B cell (primary cell): ENCODE data around the gene RNASE13. TPM values are rescaled to one million over a fixed set of nuclear protein-coding genes. Genes with fewer than 3 reads are reported as not detected.

Experiments used
- ATAC-seq: fragments of 200-7000 bp; cut with Tn5 transposase; one replicate; pipeline ENCODE4 v1.10.0; 2021; ENCODE audit warnings: low read depth, mild to moderate bottlenecking, moderate number of reproducible peaks, moderate library complexity
- CTCF ChIA-PET: fragments of 350-600 bp; sonication (Branson Sonifier 250); formaldehyde crosslinking; loops from one replicate; lab custom pipeline; 2021; ENCODE audit warnings: antibody characterized with exemption, inconsistent platforms; lab: Charles Lee
- POLR2A ChIA-PET: fragments of 350-600 bp; sonication (Branson Sonifier 250); formaldehyde crosslinking; loops from one replicate; lab custom pipeline; 2021; ENCODE audit warnings: antibody characterized with exemption; lab: Charles Lee
- DNase-seq: peaks from one replicate; pipeline ENCODE4 v3.0.0; 2013
- H2AFZ ChIP-seq: 2 replicates; pipeline ENCODE4 v1.6.1; 2012; ENCODE audit warnings: mild to moderate bottlenecking, low read depth, low read length; ENCODE audit not compliant: insufficient read depth, poor library complexity, severe bottlenecking
- H3K27ac ChIP-seq, 2 donors: 1 replicate in 1 of 2; 2 replicates in 1 of 2; pipeline ENCODE4 v1.5.1; 2012 to 2013; ENCODE audit warnings: low read length in 2 of 2, mild to moderate bottlenecking in 2 of 2, moderate library complexity in 1 of 2
- H3K27me3 ChIP-seq, 4 experiments: fragments of 200-600 bp in 1 of 4; sonication (generic) in 1 of 4; replicated peaks in 1 of 4; 1 replicate in 2 of 4; 2 replicates in 2 of 4; pipeline versions ENCODE4 v1.6.1 to v1.7.0; 2013 to 2016; ENCODE audit warnings: low read length in 3 of 4, mild to moderate bottlenecking in 2 of 4, mixed read lengths in 1 of 4, moderate library complexity in 1 of 4; ENCODE audit not compliant: insufficient read depth in 4 of 4, control insufficient read depth in 3 of 4; ENCODE audit errors: control extremely low read depth in 1 of 4
- H3K36me3 ChIP-seq, 2 experiments: replicated peaks in 1 of 2; 1 replicate in 1 of 2; 2 replicates in 1 of 2; pipeline versions ENCODE4 v1.6.1 to v1.7.1; 2013; ENCODE audit warnings: low read length in 1 of 2; ENCODE audit not compliant: insufficient read depth in 2 of 2, control insufficient read depth in 1 of 2; ENCODE audit errors: control extremely low read depth in 1 of 2, extremely low read depth in 1 of 2
- H3K4me1 ChIP-seq, 2 donors: fragments of 200-600 bp in 1 of 2; sonication (generic) in 1 of 2; 1 replicate in 1 of 2; 2 replicates in 1 of 2; pipeline versions ENCODE4 v1.5.1 to v1.6.1; 2013 to 2017; ENCODE audit warnings: low read length in 2 of 2; ENCODE audit not compliant: control insufficient read depth in 2 of 2, insufficient read depth in 2 of 2
- H3K4me2 ChIP-seq: replicated peaks from 2 replicates; pipeline ENCODE3; 2012; ENCODE audit warnings: mild to moderate bottlenecking, low read depth, low read length; ENCODE audit not compliant: poor library complexity, severe bottlenecking
- H3K4me3 ChIP-seq, 5 experiments: fragments of 200-600 bp in 1 of 5; sonication (generic) in 1 of 5; 1 replicate in 3 of 5; 2 replicates in 2 of 5; pipeline versions ENCODE4 v1.5.1 to v1.7.0; 2011 to 2016; ENCODE audit warnings: low read length in 4 of 5, mild to moderate bottlenecking in 4 of 5, low read depth in 2 of 5, control low read depth in 1 of 5, moderate library complexity in 1 of 5; ENCODE audit not compliant: insufficient read depth in 1 of 5; ENCODE audit errors: control extremely low read depth in 1 of 5, extremely low read depth in 1 of 5
- H3K79me2 ChIP-seq: fragments of 200-600 bp; sonication (generic); one replicate; pipeline ENCODE4 v1.6.0; 2016; ENCODE audit warnings: low read length; ENCODE audit not compliant: control insufficient read depth, insufficient read depth
- H3K9ac ChIP-seq: fragments of 200-600 bp; sonication (generic); 2 replicates; pipeline ENCODE4 v1.6.1; 2017; ENCODE audit warnings: mild to moderate bottlenecking, low read length, moderate library complexity
- H3K9me3 ChIP-seq, 3 donors: one replicate each; pipeline versions ENCODE4 v1.6.1 to v1.7.1; 2013; ENCODE audit warnings: low read length in 2 of 3; ENCODE audit not compliant: control insufficient read depth in 2 of 3, insufficient read depth in 1 of 3; ENCODE audit errors: control extremely low read depth in 1 of 3
- H4K20me1 ChIP-seq: 2 replicates; pipeline ENCODE4 v1.6.0; 2012; ENCODE audit warnings: mild to moderate bottlenecking, low read length; ENCODE audit not compliant: insufficient read depth, control insufficient read depth, poor library complexity, severe bottlenecking
- H3K27ac Mint-ChIP-seq: one replicate; pipeline ENCODE4 v1.8.0; 2021; ENCODE audit warnings: mixed read lengths
- H3K27me3 Mint-ChIP-seq: one replicate; pipeline ENCODE4 v1.8.0; 2021; ENCODE audit warnings: mixed read lengths
- H3K4me1 Mint-ChIP-seq: one replicate; pipeline ENCODE4 v1.8.0; 2021; ENCODE audit warnings: mixed read lengths
- H3K4me3 Mint-ChIP-seq: one replicate; pipeline ENCODE4 v1.8.0; 2021; ENCODE audit warnings: mixed read lengths
- H3K9me3 Mint-ChIP-seq: one replicate; pipeline ENCODE4 v1.8.0; 2022; ENCODE audit warnings: mixed read lengths; ENCODE audit not compliant: insufficient read depth
- CTCF ChIP-seq: fragments of 200-600 bp; IDR thresholded peaks from one replicate; pipeline ENCODE4 v1.8.0; 2022; ENCODE audit warnings: antibody characterized with exemption, mild to moderate bottlenecking
- EZH2 ChIP-seq: IDR thresholded peaks from 2 replicates; pipeline ENCODE4 v1.6.1; 2012; ENCODE audit warnings: borderline replicate concordance, low read depth, mild to moderate bottlenecking, moderate library complexity, low read length; ENCODE audit not compliant: insufficient read depth, poor library complexity, severe bottlenecking
- WGBS: methylation state at CpG from one replicate; pipeline ENCODE4 v1.1.5; 2013; ENCODE audit warnings: missing lambda C conversion rate; ENCODE audit not compliant: insufficient coverage; 5-methylcytosine and 5-hydroxymethylcytosine counted together
- intact Hi-C: fragments of 100-400 bp; cut with micrococcal nuclease; formaldehyde crosslinking; loops from one replicate; pipeline ENCODE4 v1.10.0; 2022
- polyA plus RNA-seq: library from polyadenylated mRNA; depleted of rRNA; stranded (reverse); fragments of >200 nt; gene quantifications from 2 replicates; pipeline ENCODE4 v1.2.3, GENCODE V29; 2012
- total RNA-seq, 2 donors: library from RNA; stranded (reverse); fragments of 120-200 nt in 1 of 2; gene quantifications; 1 replicate in 1 of 2; 2 replicates in 1 of 2; pipeline versions ENCODE4 v1.2.3 to v1.2.4, GENCODE V29; 2013 to 2022

The RNASE13 gene
- total and polyA plus RNA-seq, 2 donors (not counting 1 experiment from before 2014, with no cell fraction given), result not detected

- ATAC-seq (peak; percentile 26), DNase-seq (no peak)
- Mint-ChIP-seq H3K4me3 (peak overlapping the region; percentile 93), H3K9me3 (no peaks in the 10 kb centered on the region), H3K27me3 (peaks cover 27% of the 10 kb centered on the region), H3K4me1 (peaks cover 44% of the 10 kb centered on the region), H3K27ac (peak overlapping the region; percentile 73)
- no peaks in the 10 kb centered on the region for H3K79me2 ChIP-seq
- peak overlapping the region; percentile 43 for H2AFZ ChIP-seq
- H3K9ac ChIP-seq, result peak overlapping the region; percentile 70
- peak overlapping the region; percentile 17 to 69 (median 53) for H3K4me3 ChIP-seq
- intact Hi-C loops, result loop anchor here (1.0 to 2.0 kb wide), 3 partner anchors 33 to 56 kb away; partner anchors contain the start of gene NDRG2
- TF ChIP-seq CTCF, result no peak
- peak; percentile 74 for TF ChIP-seq EZH2
- H3K36me3 ChIP-seq, result no peaks in the 10 kb centered on the region
- POLR2A ChIA-PET, result interaction anchor here (0.9 to 2.7 kb wide), 6 partner anchors 22 to 1848 kb away, joined by 3 to 27 read pairs (median 6); partner anchors contain the start of genes NDRG2, RBM23 and ZNF219
- no peak overlapping the region for H3K27ac ChIP-seq
- CTCF ChIA-PET, result interaction anchor here (0.7 to 6.2 kb wide), 13 partner anchors 13 to 99 kb away, joined by 3 to 133 read pairs (median 5); partner anchors contain the start of gene TMEM253
- peak overlapping the region; percentile 97 for H3K4me2 ChIP-seq
- H3K27me3 ChIP-seq, result peaks cover 0 to 50% (median 18%) of the 10 kb centered on the region in 4 experiments
- peaks cover 0 to 9% (median 0%) of the 10 kb centered on the region in 3 donors for H3K9me3 ChIP-seq
- no peaks in the 10 kb centered on the region for H4K20me1 ChIP-seq
- WGBS, result under 1% methylated on average over 22 of the region's 23 CpGs
- H3K4me1 ChIP-seq, result peaks cover 34 to 40% of the 10 kb centered on the region in 2 donors
Measured at GRCh38 chr14:21070610-21071224, 36.1 kb upstream of the RNASE13 start.
